Common myeloid progenitor, CD34-positive (primary cell): Measurements from ENCODE around the gene LSS.

Source experiments
- CTCF ChIA-PET: fragments of 350-600 bp; sonication (Branson Sonifier 250); formaldehyde crosslinking; loops from one replicate; lab custom pipeline; 2021; ENCODE audit warnings: antibody characterized with exemption; lab: Charles Lee
- POLR2A ChIA-PET: fragments of 350-600 bp; sonication (Branson Sonifier 250); formaldehyde crosslinking; loops from one replicate; lab custom pipeline; 2021; ENCODE audit warnings: antibody characterized with exemption; lab: Charles Lee
- DNase-seq, 3 donors: peaks; one replicate each; pipeline versions ENCODE4 v3.0.0 to v3.0.0-alpha.2; 2013
- H3K27ac ChIP-seq, 2 experiments: 1 replicate in 1 of 2; 2 replicates in 1 of 2; pipeline ENCODE4 v1.7.0; 2013; ENCODE audit warnings: inconsistent platforms in 2 of 2, low read length in 2 of 2, mild to moderate bottlenecking in 2 of 2, low read depth in 1 of 2, moderate library complexity in 1 of 2; ENCODE audit not compliant: severe bottlenecking in 2 of 2, insufficient read depth in 1 of 2, poor library complexity in 1 of 2
- H3K27me3 ChIP-seq, 5 experiments: replicated peaks in 2 of 5; 1 replicate in 3 of 5; 2 replicates in 2 of 5; pipeline versions ENCODE4 v1.6.1 to v1.7.0; 2013; ENCODE audit warnings: low read length in 4 of 5, mild to moderate bottlenecking in 2 of 5, moderate library complexity in 2 of 5, inconsistent platforms in 1 of 5; ENCODE audit not compliant: insufficient read depth in 5 of 5, control insufficient read depth in 4 of 5
- H3K36me3 ChIP-seq, 4 experiments: 1 replicate in 2 of 4; 2 replicates in 2 of 4; pipeline versions ENCODE4 v1.6.1 to v1.7.0; 2013; ENCODE audit warnings: low read length in 3 of 4, control low read depth in 1 of 4, mild to moderate bottlenecking in 1 of 4; ENCODE audit not compliant: control insufficient read depth in 4 of 4, insufficient read depth in 4 of 4
- H3K4me1 ChIP-seq, 4 experiments: 1 replicate in 3 of 4; 2 replicates in 1 of 4; pipeline versions ENCODE4 v1.6.1 to v1.7.1; 2013; ENCODE audit warnings: low read length in 3 of 4, mild to moderate bottlenecking in 3 of 4, control low read depth in 1 of 4, inconsistent platforms in 1 of 4, moderate library complexity in 1 of 4; ENCODE audit not compliant: control insufficient read depth in 4 of 4, insufficient read depth in 4 of 4; ENCODE audit errors: control extremely low read depth in 1 of 4
- H3K4me3 ChIP-seq, 7 experiments: 1 replicate in 4 of 7; 2 replicates in 3 of 7; pipeline versions ENCODE4 v1.5.1 to v1.7.0; 2013; ENCODE audit warnings: mild to moderate bottlenecking in 7 of 7, low read length in 6 of 7, moderate library complexity in 6 of 7, inconsistent platforms in 2 of 7, low read depth in 2 of 7, control low read depth in 1 of 7; ENCODE audit not compliant: insufficient read depth in 4 of 7, control insufficient read depth in 1 of 7; ENCODE audit errors: extremely low read depth in 1 of 7
- H3K9me3 ChIP-seq, 5 experiments: 1 replicate in 4 of 5; 2 replicates in 1 of 5; pipeline versions ENCODE4 v1.6.1 to v1.7.1; 2013; ENCODE audit warnings: low read length in 4 of 5, mild to moderate bottlenecking in 2 of 5, inconsistent platforms in 1 of 5, low read depth in 1 of 5, moderate library complexity in 1 of 5; ENCODE audit not compliant: control insufficient read depth in 4 of 5, insufficient read depth in 2 of 5; ENCODE audit errors: control extremely low read depth in 1 of 5
- WGBS: methylation state at CpG from one replicate; pipeline ENCODE4 v1.1.5; 2013; ENCODE audit not compliant: insufficient coverage; 5-methylcytosine and 5-hydroxymethylcytosine counted together

LSS gene

GRCh38 chr21:46153247-46154154, 75.1 kb downstream of the LSS start:
- Histone ChIP-seq H3K4me1 (peaks cover 0 to 9% (median 5%) of the 10 kb centered on the region in 4 experiments), H3K27ac (peak overlapping the region in 1 of 2 experiments; percentile 54), H3K9me3 (no peaks in the 10 kb centered on the region), H3K27me3 (no peaks in the 10 kb centered on the region), H3K4me3 (peak overlapping the region in 2 of 7 experiments; percentile 19 to 50), H3K36me3 (peaks cover 0 to 3% (median 0%) of the 10 kb centered on the region in 4 experiments)
- WGBS, result 45% methylated on average over 22 of the region's 33 CpGs
- DNase-seq, result peak; percentile 36 to 63 (median 62)
- ChIA-PET POLR2A (no interaction called here), CTCF (interaction anchor here (0.6 to 2.6 kb wide), 10 partner anchors 10 to 100 kb away, joined by 3 to 13 read pairs (median 3); no protein-coding TSS in a partner anchor)

- H3K36me3 ChIP-seq, result no peaks in the 10 kb centered on the region
- 51% methylated on average over 15 of the region's 18 CpGs for WGBS
- H3K4me1 ChIP-seq, result peaks cover 0 to 9% (median 5%) of the 10 kb centered on the region in 4 experiments
- H3K27ac ChIP-seq, result peak overlapping the region in 1 of 2 experiments; percentile 54
- peak overlapping the region in 3 of 7 experiments; percentile 4 to 50 (median 19) for H3K4me3 ChIP-seq
- ChIA-PET POLR2A (no interaction called here), CTCF (interaction anchor here (0.8 to 2.6 kb wide), 8 partner anchors 10 to 100 kb away, joined by 3 to 13 read pairs (median 4); no protein-coding TSS in a partner anchor)
- no peak for DNase-seq
- H3K27me3 ChIP-seq, result no peaks in the 10 kb centered on the region
- H3K9me3 ChIP-seq, result no peaks in the 10 kb centered on the region
Observed at GRCh38 chr21:46152927-46153246, 75.7 kb downstream of the LSS start.

GRCh38 chr21:46151989-46152926, 76.3 kb downstream of the LSS start:
- peak overlapping the region in 1 of 7 experiments; percentile 4 for H3K4me3 ChIP-seq
- H3K4me1 ChIP-seq, result peaks cover 0 to 9% (median 5%) of the 10 kb centered on the region in 4 experiments
- H3K27me3 ChIP-seq, result no peaks in the 10 kb centered on the region
- H3K27ac ChIP-seq, result no peak overlapping the region
- ChIA-PET CTCF (interaction anchor here (0.9 to 2.6 kb wide), 6 partner anchors 9 to 101 kb away, joined by 3 to 13 read pairs (median 4); no protein-coding TSS in a partner anchor), POLR2A (interaction anchor here (0.6 kb wide), 1 partner anchor 34 kb away, joined by 3 read pairs; no protein-coding TSS in a partner anchor)
- DNase-seq, result no peak
- H3K36me3 ChIP-seq, result no peaks in the 10 kb centered on the region
- 98% methylated on average over 43 of the region's 45 CpGs for WGBS
- no peaks in the 10 kb centered on the region for H3K9me3 ChIP-seq

- H3K9me3 ChIP-seq, result no peaks in the 10 kb centered on the region
- no peak overlapping the region for H3K27ac ChIP-seq
- WGBS, result 94% methylated on average over 44 of the region's 47 CpGs
- H3K27me3 ChIP-seq, result no peaks in the 10 kb centered on the region
- ChIA-PET CTCF (interaction anchor here (2.6 kb wide), 1 partner anchor 8 kb away, joined by 13 read pairs; no protein-coding TSS in a partner anchor), POLR2A (interaction anchor here (0.6 kb wide), 1 partner anchor 33 kb away, joined by 3 read pairs; no protein-coding TSS in a partner anchor)
- H3K4me1 ChIP-seq, result peaks cover 0 to 9% (median 5%) of the 10 kb centered on the region in 4 experiments
- DNase-seq, result no peak
- H3K36me3 ChIP-seq, result no peaks in the 10 kb centered on the region
- H3K4me3 ChIP-seq, result no peak overlapping the region
Observed at GRCh38 chr21:46151261-46151988, 77.1 kb downstream of the LSS start.

- no peaks in the 10 kb centered on the region for H3K36me3 ChIP-seq
- H3K4me3 ChIP-seq, result no peak overlapping the region
- no peaks in the 10 kb centered on the region for H3K9me3 ChIP-seq
- ChIA-PET CTCF (interaction anchor here (1.7 kb wide), 1 partner anchor 8 kb away, joined by 5 read pairs; no protein-coding TSS in a partner anchor), POLR2A (no interaction called here)
- H3K27ac ChIP-seq, result no peak overlapping the region
- WGBS, result 95% methylated on average over 24 of the region's 24 CpGs
- no peaks in the 10 kb centered on the region for H3K27me3 ChIP-seq
- H3K4me1 ChIP-seq, result peaks cover 0 to 9% (median 5%) of the 10 kb centered on the region in 4 experiments
- DNase-seq, result no peak
Observed at GRCh38 chr21:46150491-46151121, 78.0 kb downstream of the LSS start.

GRCh38 chr21:46150073-46150472, 78.5 kb downstream of the LSS start:
- H3K27ac ChIP-seq, result no peak overlapping the region
- H3K4me3 ChIP-seq, result no peak overlapping the region
- H3K4me1 ChIP-seq, result peaks cover 0 to 9% (median 5%) of the 10 kb centered on the region in 4 experiments
- no peaks in the 10 kb centered on the region for H3K9me3 ChIP-seq
- DNase-seq, result no peak
- H3K27me3 ChIP-seq, result no peaks in the 10 kb centered on the region
- no peaks in the 10 kb centered on the region for H3K36me3 ChIP-seq
- CTCF ChIA-PET, result interaction anchor here (1.7 kb wide), 1 partner anchor 8 kb away, joined by 5 read pairs; no protein-coding TSS in a partner anchor
- POLR2A ChIA-PET, result no interaction called here
- 97% methylated on average over 17 of the region's 19 CpGs for WGBS
